ENCODE measurements around the gene SLC22A14.

SLC22A14 gene

GRCh38 chr3:38347421-38348200 is 65.5 kb downstream of the SLC22A14 start:
- DNase-seq, result no peak

DNA sequence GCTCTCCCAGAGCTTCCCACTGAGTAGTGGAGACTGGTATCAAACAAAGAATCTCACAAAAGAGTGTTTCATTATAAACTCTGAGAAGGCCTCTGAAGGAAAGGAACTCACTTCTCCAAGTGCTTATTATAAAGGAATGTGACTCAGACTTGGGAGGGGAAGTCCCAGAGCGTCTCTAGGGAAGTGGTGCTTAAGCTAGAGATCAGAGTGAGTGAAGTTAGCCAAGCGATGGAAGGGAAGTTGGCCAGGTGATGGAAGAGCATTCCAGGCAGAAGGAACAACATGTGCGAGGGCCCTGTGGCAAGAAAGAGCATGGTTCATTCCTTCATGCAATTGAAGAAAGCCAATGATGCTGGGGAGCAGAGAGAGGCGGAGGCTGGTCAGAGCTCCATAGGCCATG is 66.8 kb downstream of the SLC22A14 start:
- no peak for DNase-seq

GRCh38 chr3:38349684-38350359 is 67.7 kb downstream of the SLC22A14 start:
- DNase-seq, result no peak

DNA sequence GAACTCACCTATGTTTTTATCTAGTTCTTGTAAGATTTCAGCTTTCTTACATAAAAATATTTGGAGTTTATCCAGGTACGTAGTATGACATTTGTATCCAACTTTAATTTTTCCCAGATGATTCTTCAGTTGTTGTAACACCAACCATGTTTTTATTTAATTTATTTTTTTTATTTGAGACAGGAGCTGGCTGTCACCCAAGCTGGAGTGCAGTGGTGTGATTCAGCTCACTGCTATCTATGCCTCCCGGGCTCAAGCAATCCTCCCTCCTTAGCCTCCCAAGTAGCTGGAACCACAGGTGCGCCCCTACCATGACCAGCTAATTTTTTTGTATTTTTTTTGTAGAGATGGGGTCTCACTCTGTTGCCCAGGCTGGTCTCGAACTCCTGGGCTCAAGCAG is 71.1 kb downstream of the SLC22A14 start:
- no peak for DNase-seq

DNA sequence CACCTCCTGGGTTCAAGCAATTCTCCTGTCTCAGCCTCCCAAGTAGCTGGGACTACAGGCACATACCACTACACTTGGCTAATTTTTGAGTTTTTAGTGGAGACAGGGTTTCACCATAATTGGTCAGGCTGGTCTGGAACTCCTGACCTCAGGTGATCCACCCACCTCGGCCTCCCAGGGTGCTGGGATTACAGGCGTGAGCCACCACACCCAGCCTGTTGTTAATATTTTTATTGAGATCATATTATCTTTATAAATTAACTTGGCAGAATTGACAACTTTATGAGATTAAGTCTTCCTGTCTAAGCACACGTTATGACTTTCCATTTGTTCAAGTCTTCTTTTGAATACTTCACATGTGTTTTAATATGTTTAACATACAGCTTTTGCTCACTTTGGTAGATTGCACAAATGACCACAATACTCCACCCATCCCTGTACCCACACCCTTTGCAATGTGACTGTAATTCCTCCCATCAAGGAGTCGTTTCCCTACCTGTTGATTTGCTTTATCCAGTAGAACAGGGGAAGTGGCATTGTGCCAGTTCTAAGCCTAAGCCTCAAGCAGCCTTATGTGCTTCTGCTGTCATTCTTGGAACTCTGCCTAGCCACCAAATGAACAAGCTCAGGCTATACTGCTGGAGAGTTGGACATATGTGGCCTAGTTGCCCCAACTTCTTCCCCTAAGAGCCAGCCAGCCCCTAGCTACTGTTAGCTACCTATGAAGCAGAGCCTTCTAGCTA is 72.7 kb downstream of the SLC22A14 start:
- no peak for DNase-seq

- no peak for DNase-seq
Measured at GRCh38 chr3:38359038-38359437, 76.9 kb downstream of the SLC22A14 start.

DNA sequence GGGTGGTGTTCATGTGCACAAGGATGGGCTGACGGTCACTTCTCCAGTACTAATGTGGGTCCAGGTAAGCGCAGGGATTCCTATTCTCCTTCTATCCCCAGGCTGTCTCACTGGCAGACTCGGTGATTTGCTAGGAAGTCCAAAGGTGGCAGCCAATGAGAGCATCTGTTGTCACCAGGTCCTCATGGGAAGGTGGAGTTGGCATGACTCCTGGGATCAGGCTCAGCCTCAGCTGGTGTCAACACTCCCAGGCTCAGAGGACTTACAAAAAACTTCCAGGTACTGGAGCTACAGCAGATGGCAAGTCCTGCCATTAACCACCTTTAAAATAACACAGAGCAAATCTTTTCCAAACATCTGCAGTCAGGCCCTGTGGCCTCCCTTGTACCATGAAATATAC is 78.3 kb downstream of the SLC22A14 start:
- DNase-seq, result no peak

DNA sequence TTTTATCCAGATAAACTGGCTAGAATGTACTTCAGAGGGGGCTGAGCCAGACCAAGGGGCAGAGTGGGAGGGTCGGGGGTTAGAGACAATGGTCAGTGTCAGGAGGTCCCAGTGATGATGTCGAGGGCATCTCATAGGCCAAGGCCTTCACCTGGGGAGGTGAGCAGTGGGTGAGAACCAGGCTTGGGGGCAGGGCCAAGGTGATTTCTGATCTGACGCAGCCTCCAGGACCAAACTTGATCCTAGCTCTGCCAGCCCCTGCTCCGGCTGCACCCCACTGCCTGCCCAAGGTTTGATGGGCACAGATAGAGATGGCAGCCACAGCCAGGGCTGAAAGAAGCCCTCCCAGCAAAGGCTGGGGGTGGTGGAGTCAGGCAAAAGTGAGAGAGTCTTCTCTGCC is 79.4 kb downstream of the SLC22A14 start:
- DNase-seq, result no peak

- no peak for DNase-seq
Measured at GRCh38 chr3:38362825-38363224, 80.7 kb downstream of the SLC22A14 start.

DNA sequence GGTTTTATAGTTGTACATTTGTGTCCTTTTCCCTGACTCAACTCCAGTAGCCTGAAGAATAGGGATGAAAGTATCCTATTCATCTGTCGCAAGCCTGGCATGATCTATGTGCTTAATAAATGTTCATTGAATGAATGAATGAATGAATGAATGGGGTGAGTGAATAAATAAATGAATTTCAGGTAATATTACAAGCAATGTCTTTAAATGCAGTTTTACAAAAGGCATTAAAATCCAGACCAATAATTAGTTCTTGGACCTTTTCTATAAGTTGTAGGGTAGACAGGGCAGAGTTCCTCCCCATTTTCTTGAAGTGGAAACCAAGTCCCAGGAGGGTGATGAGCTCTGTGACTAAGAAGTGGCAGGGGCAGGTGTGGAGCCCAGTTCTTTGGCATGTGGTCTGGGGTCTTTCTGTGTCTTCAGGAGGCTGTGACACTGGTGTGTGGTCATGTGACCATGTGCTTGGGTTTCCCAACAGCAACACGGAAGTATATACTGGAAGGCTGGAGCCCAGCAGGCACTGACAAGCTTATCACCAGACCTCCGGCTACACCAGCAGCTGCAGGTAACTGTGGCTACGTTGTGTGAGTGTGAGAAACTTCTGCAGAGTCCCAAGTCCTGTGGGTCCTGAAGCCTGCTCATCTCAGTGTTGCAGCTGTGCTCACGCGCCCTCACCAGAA is 82.8 kb downstream of the SLC22A14 start:
- no peak for DNase-seq

DNA sequence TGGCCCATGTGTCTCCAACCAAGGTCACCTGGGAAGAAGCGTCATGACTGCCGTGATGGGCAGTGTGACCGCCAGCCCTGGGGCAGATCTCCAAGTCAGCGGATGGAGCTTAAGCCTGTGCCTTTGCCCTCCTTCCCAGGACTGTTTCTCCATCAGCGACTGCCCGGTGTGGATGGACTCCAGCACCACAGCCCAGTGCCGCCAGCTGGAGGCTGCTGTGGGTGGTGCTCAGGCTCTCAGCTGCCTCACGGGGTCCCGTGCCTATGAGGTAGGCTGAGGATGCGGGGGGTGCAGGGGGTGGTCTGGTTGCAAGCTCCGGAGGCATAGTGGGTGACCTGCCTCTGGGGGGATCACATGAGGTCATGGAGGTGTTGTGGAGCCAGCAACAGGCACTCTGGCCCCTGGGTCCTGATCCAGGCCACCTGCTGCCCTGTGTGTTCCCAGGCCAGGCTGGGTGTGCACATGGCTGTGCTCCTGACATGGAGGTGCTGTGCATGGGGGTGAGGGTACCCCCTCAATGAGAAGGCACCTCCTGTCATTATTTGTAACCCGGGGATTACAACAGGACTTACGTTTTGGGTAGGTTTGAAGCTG is 83.5 kb downstream of the SLC22A14 start:
- no peak for DNase-seq

DNA sequence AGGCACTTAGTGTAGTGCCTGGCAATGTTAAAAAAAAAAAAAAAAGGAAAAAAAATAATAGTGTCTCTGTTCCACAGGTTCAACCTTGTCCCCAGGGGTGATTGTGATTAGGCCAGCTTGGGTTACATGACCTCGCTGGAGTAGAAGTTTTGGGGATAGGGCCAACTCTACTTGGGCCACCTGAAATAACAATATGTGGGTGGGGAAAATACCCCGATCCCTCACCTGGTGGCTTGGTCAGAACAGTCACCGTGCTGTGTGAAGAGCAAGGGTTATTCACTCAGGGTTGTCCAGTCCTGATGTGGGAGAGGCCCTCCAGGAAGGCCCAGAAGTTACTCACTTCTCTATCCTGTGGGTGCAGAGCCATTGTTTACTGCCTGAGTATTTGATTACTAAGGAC is 84.0 kb downstream of the SLC22A14 start:
- DNase-seq, result no peak

DNA sequence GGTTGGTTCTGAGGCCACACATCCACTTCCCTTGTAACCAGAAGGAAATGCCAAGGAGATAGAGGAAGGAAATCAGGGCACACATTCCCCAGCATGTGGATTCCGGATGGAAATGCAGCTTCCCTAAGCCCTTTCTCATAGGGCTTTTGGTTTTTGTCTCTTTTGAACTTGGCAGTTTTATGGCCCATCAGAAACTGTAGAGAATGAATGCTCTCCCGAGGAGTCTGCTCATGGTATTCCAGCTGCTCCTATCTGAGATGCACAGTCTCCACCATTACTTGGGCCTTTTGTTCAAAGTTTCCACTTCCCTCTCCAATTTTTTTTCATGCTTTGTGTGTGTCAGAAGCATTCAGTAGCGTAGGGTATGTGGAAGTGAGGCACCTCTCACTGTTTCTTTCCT is 85.7 kb downstream of the SLC22A14 start:
- no peak for DNase-seq

Measured in GOT3 (cell line).